DND-41 (cell line): ENCODE measurements around the gene UNCX.

Source experiments
- ATAC-seq: fragments of 200-7000 bp; cut with Tn5 transposase; 3 replicates; pipeline ENCODE4 v1.9.1; 2021; ENCODE audit warnings: low read depth; ENCODE audit not compliant: insufficient read depth
- DNase-seq: peaks from one replicate; pipeline ENCODE4 v3.0.0-alpha.2; 2020
- H2AFZ ChIP-seq: 2 replicates; pipeline ENCODE4 v1.6.0; 2012; ENCODE audit warnings: low read depth, low read length
- H3K27ac ChIP-seq: 2 replicates; pipeline ENCODE4 v1.5.1; 2012; ENCODE audit warnings: low read length, inconsistent platforms
- H3K27me3 ChIP-seq: fragments of 200-600 bp; sonication (generic); 2 replicates; pipeline ENCODE4 v1.6.0; 2012; ENCODE audit warnings: low read length, mild to moderate bottlenecking, inconsistent platforms; ENCODE audit not compliant: insufficient read depth, poor library complexity
- H3K36me3 ChIP-seq: 2 replicates; pipeline ENCODE4 v1.5.1; 2012; ENCODE audit warnings: low read length, inconsistent platforms; ENCODE audit not compliant: insufficient read depth
- H3K4me1 ChIP-seq: 2 replicates; pipeline ENCODE4 v1.5.1; 2012; ENCODE audit warnings: mild to moderate bottlenecking, low read length; ENCODE audit not compliant: insufficient read depth
- H3K4me2 ChIP-seq: 2 replicates; pipeline ENCODE4 v1.6.0; 2012; ENCODE audit warnings: mild to moderate bottlenecking, moderate library complexity, low read length, inconsistent platforms; ENCODE audit not compliant: insufficient read depth
- H3K4me3 ChIP-seq, 2 experiments: fragments of 200-600 bp in 1 of 2; shearing (Covaris generic) in 1 of 2; 2 replicates each; pipeline ENCODE4 v1.5.1; 2012 to 2016; ENCODE audit warnings: inconsistent platforms in 2 of 2, low read length in 2 of 2, mild to moderate bottlenecking in 2 of 2, low read depth in 1 of 2, moderate library complexity in 1 of 2
- H3K79me2 ChIP-seq: 2 replicates; pipeline ENCODE4 v1.6.0; 2012; ENCODE audit warnings: low read length, inconsistent platforms; ENCODE audit not compliant: insufficient read depth
- H3K9ac ChIP-seq: 2 replicates; pipeline ENCODE4 v1.6.0; 2012; ENCODE audit warnings: low read depth, mild to moderate bottlenecking, inconsistent platforms, low read length, moderate library complexity
- H3K9me3 ChIP-seq: 2 replicates; pipeline ENCODE4 v1.5.1; 2012; ENCODE audit warnings: low read length, moderate library complexity, mild to moderate bottlenecking, inconsistent platforms; ENCODE audit not compliant: insufficient read depth, severe bottlenecking
- H4K20me1 ChIP-seq: 2 replicates; pipeline ENCODE4 v1.6.0; 2012; ENCODE audit warnings: low read length; ENCODE audit not compliant: insufficient read depth
- CTCF ChIP-seq: IDR thresholded peaks from 2 replicates; pipeline ENCODE4 v1.5.1; 2012; ENCODE audit warnings: borderline replicate concordance, low read length, moderate library complexity, mild to moderate bottlenecking; ENCODE audit not compliant: poor library complexity, severe bottlenecking; ENCODE audit errors: extremely low read depth
- EZH2 ChIP-seq: IDR thresholded peaks from 3 replicates; pipeline ENCODE4 v1.6.1; 2012; ENCODE audit warnings: borderline replicate concordance, low read depth, mild to moderate bottlenecking, moderate library complexity, low read length, inconsistent platforms; ENCODE audit not compliant: severe bottlenecking

The UNCX gene

GRCh38 chr7:1209097-1209496 is 23.6 kb upstream of the UNCX start:
- Histone ChIP-seq H3K36me3 (no peaks in the 10 kb centered on the region), H3K27me3 (peaks cover 10% of the 10 kb centered on the region)

GRCh38 chr7:1210321-1210978 is 22.2 kb upstream of the UNCX start:
- H2AFZ ChIP-seq: no peak overlapping the region
- TF ChIP-seq EZH2: no peak
- no peak for TF ChIP-seq CTCF
- DNase-seq (no peak), ATAC-seq (no peak)
- no peaks in the 10 kb centered on the region for H3K36me3 ChIP-seq
- H3K4me2 ChIP-seq: no peak overlapping the region
- H4K20me1 ChIP-seq: no peaks in the 10 kb centered on the region
- no peak overlapping the region for H3K9ac ChIP-seq
- peaks cover 10% of the 10 kb centered on the region for H3K27me3 ChIP-seq
- H3K4me1 ChIP-seq: no peaks in the 10 kb centered on the region
- H3K4me3 ChIP-seq: no peak overlapping the region
- no peaks in the 10 kb centered on the region for H3K9me3 ChIP-seq
- no peaks in the 10 kb centered on the region for H3K79me2 ChIP-seq
- H3K27ac ChIP-seq: no peak overlapping the region

More at GRCh38 chr7:1209097-1209496, 23.6 kb upstream of the UNCX start:
- H2AFZ ChIP-seq: no peak overlapping the region
- ATAC-seq: no peak
- H3K27ac ChIP-seq: no peak overlapping the region
- TF ChIP-seq EZH2: no peak
- no peak for TF ChIP-seq CTCF
- no peak overlapping the region for H3K9ac ChIP-seq
- no peak for DNase-seq
- H3K4me3 ChIP-seq: no peak overlapping the region
- H4K20me1 ChIP-seq: no peaks in the 10 kb centered on the region
- no peaks in the 10 kb centered on the region for H3K79me2 ChIP-seq
- H3K4me1 ChIP-seq: no peaks in the 10 kb centered on the region
- H3K4me2 ChIP-seq: no peak overlapping the region
- H3K9me3 ChIP-seq: no peaks in the 10 kb centered on the region

- Histone ChIP-seq H3K4me1 (no peaks in the 10 kb centered on the region), H3K9ac (no peak overlapping the region), H3K27ac (no peak overlapping the region), H3K27me3 (peaks cover 10% of the 10 kb centered on the region), H3K79me2 (no peaks in the 10 kb centered on the region), H3K36me3 (no peaks in the 10 kb centered on the region), H3K4me3 (no peak overlapping the region), H3K9me3 (no peaks in the 10 kb centered on the region), H2AFZ (no peak overlapping the region), H3K4me2 (no peak overlapping the region), H4K20me1 (no peaks in the 10 kb centered on the region)
- DNase-seq (no peak), ATAC-seq (no peak)
- TF ChIP-seq CTCF: no peak
- TF ChIP-seq EZH2: no peak
These were observed 21.6 kb upstream of the UNCX start for GRCh38 chr7:1210979-1211608.
